ENCODE data around the gene STON1. TPM values are rescaled to one million over a fixed set of nuclear protein-coding genes. Genes with fewer than 3 reads are reported as not detected.

The STON1 gene
- total and polyA plus RNA-seq, 4 donors: 0.90 to 3.8 (median 1.2) TPM

DNA sequence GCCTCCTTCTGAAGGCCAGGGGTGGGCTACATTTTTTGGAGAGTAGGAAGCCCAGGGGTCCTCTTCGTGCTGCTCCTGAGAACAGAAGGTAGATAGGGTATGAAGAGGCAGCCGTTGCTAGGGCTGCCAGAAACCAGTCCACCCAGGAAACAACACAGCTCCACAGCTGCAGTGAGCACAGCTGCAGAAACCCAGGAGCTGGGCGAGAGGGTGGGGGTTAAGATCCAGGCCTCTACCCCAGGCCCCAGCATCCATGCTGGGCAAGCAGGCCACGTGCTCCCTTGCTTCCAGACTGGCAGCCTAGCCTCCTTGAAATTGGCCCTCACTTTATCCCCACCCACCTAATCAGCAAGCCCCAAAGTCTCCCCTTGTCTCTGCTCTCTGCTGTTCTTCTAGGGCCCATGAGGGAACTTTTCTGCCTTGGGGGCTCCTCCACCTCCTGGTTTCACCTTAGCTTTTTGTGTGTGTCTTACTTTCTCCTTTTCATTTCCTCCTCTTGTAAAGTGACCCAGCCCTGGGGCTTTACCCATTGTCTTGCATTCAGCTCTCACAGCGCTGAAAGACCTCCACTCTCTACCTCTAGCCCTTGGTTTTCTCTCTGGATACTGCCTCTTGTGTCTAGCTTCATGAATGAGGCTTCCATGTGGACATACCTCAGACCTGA lies 30.7 kb downstream of the STON1 start:
- no peak overlapping the region for H3K27ac ChIP-seq (ENCODE audit: low read depth in 1 of 2, low read length in 2 of 2)
- 74% methylated on average over 5 of the region's 5 CpGs for WGBS
- no peaks in the 10 kb centered on the region for H3K9me3 ChIP-seq (ENCODE audit: control insufficient read depth in 4 of 4, low read length in 3 of 4)
- H3K9ac ChIP-seq (ENCODE audit: low read depth in 1 of 2, low read length in 2 of 2): no peak overlapping the region
- no peaks in the 10 kb centered on the region for H3K27me3 ChIP-seq (ENCODE audit: control insufficient read depth in 4 of 4, insufficient read depth in 4 of 4, low read length in 3 of 4)
- no peak overlapping the region for H3K4me3 ChIP-seq (ENCODE audit: low read depth in 1 of 3, low read length in 3 of 3)
- no peaks in the 10 kb centered on the region for H3K4me1 ChIP-seq (ENCODE audit: control insufficient read depth in 4 of 4, insufficient read depth in 4 of 4, low read length in 3 of 4)
- DNase-seq (ENCODE audit: low spot score): no peak
- no peak for TF ChIP-seq FOXA2 (IDR thresholded peaks at IDR 0.05)
- H3K36me3 ChIP-seq (ENCODE audit: control insufficient read depth in 4 of 4, insufficient read depth in 3 of 4, low read depth in 1 of 4, low read length in 3 of 4): no peaks in the 10 kb centered on the region

DNA sequence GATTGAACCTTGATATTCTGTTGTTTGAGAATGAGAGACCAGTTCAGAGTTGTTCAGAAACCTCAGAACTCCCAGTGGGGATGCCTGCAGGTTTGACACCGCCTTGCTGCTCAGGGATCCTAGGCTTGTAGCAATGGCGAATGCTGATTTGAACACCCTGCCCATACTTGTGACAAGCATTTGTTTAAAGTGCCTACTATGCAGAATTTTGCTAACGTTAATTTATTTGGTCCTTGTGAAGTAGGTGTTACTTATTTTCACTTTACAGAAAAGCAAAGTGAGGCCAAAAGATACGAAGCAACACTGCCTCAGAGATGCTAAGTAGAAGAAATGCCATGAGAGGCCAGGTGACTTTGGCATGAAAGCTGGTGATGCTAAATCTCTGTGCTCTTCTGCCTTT lies 32.3 kb downstream of the STON1 start:
- TF ChIP-seq, protein P1, sequence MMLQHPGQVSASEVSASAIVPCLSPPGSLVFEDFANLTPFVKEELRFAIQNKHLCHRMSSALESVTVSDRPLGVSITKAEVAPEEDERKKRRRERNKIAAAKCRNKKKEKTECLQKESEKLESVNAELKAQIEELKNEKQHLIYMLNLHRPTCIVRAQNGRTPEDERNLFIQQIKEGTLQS (IDR thresholded peaks at IDR 0.05): no peak
- TF ChIP-seq, protein P2, sequence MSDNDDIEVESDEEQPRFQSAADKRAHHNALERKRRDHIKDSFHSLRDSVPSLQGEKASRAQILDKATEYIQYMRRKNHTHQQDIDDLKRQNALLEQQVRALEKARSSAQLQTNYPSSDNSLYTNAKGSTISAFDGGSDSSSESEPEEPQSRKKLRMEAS (IDR thresholded peaks at IDR 0.05): no peak
- TF ChIP-seq, protein P3, sequence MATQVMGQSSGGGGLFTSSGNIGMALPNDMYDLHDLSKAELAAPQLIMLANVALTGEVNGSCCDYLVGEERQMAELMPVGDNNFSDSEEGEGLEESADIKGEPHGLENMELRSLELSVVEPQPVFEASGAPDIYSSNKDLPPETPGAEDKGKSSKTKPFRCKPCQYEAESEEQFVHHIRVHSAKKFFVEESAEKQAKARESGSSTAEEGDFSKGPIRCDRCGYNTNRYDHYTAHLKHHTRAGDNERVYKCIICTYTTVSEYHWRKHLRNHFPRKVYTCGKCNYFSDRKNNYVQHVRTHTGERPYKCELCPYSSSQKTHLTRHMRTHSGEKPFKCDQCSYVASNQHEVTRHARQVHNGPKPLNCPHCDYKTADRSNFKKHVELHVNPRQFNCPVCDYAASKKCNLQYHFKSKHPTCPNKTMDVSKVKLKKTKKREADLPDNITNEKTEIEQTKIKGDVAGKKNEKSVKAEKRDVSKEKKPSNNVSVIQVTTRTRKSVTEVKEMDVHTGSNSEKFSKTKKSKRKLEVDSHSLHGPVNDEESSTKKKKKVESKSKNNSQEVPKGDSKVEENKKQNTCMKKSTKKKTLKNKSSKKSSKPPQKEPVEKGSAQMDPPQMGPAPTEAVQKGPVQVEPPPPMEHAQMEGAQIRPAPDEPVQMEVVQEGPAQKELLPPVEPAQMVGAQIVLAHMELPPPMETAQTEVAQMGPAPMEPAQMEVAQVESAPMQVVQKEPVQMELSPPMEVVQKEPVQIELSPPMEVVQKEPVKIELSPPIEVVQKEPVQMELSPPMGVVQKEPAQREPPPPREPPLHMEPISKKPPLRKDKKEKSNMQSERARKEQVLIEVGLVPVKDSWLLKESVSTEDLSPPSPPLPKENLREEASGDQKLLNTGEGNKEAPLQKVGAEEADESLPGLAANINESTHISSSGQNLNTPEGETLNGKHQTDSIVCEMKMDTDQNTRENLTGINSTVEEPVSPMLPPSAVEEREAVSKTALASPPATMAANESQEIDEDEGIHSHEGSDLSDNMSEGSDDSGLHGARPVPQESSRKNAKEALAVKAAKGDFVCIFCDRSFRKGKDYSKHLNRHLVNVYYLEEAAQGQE (IDR thresholded peaks at IDR 0.05): no peak
- TF ChIP-seq TAF1 (conservative IDR thresholded peaks at IDR 0.05): no peak
- TF ChIP-seq, protein P4, sequence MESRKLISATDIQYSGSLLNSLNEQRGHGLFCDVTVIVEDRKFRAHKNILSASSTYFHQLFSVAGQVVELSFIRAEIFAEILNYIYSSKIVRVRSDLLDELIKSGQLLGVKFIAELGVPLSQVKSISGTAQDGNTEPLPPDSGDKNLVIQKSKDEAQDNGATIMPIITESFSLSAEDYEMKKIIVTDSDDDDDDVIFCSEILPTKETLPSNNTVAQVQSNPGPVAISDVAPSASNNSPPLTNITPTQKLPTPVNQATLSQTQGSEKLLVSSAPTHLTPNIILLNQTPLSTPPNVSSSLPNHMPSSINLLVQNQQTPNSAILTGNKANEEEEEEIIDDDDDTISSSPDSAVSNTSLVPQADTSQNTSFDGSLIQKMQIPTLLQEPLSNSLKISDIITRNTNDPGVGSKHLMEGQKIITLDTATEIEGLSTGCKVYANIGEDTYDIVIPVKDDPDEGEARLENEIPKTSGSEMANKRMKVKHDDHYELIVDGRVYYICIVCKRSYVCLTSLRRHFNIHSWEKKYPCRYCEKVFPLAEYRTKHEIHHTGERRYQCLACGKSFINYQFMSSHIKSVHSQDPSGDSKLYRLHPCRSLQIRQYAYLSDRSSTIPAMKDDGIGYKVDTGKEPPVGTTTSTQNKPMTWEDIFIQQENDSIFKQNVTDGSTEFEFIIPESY (IDR thresholded peaks at IDR 0.05): no peak
- TF ChIP-seq HNF4A (conservative IDR thresholded peaks at IDR 0.05): no peak
- TF ChIP-seq RXRA (IDR thresholded peaks at IDR 0.05): no peak
- TF ChIP-seq SP1 (IDR thresholded peaks at IDR 0.05): no peak
- TF ChIP-seq EGR1 (IDR thresholded peaks at IDR 0.05; ENCODE audit: low read depth in 2 of 2): no peak
- no peak for TF ChIP-seq FOXA1 (IDR thresholded peaks at IDR 0.05)
- TF ChIP-seq YY1 (IDR thresholded peaks at IDR 0.05): no peak
- no peak for TF ChIP-seq NR2F2 (IDR thresholded peaks at IDR 0.05)
- no peak for TF ChIP-seq JUND (IDR thresholded peaks at IDR 0.05)
- TF ChIP-seq RAD21 (IDR thresholded peaks at IDR 0.05): no peak
- no peak for TF ChIP-seq GABPA (IDR thresholded peaks at IDR 0.05 in 1 of 2, conservative IDR thresholded peaks at IDR 0.05 in 1 of 2)
- 90% methylated on average over 4 of the region's 4 CpGs for WGBS

More for the DNA sequence above, 32.3 kb downstream of the STON1 start:
- Histone ChIP-seq H3K4me3 (ENCODE audit: low read depth in 1 of 3, low read length in 3 of 3) (no peak overlapping the region), H3K27me3 (ENCODE audit: control insufficient read depth in 4 of 4, insufficient read depth in 4 of 4, low read length in 3 of 4) (no peaks in the 10 kb centered on the region), H3K9ac (ENCODE audit: low read depth in 1 of 2, low read length in 2 of 2) (no peak overlapping the region), H3K27ac (ENCODE audit: low read depth in 1 of 2, low read length in 2 of 2) (no peak overlapping the region), H3K36me3 (ENCODE audit: control insufficient read depth in 4 of 4, insufficient read depth in 3 of 4, low read depth in 1 of 4, low read length in 3 of 4) (no peaks in the 10 kb centered on the region), H3K4me1 (ENCODE audit: control insufficient read depth in 4 of 4, insufficient read depth in 4 of 4, low read length in 3 of 4) (no peaks in the 10 kb centered on the region), H3K9me3 (ENCODE audit: control insufficient read depth in 4 of 4, low read length in 3 of 4) (no peaks in the 10 kb centered on the region)
- no peak for DNase-seq (ENCODE audit: low spot score)
